WERI-Rb-1 (cell line): ENCODE data around the gene IL36A.

Source experiments
- DNase-seq: peaks from one replicate; pipeline ENCODE4 v3.0.0-alpha.2; 2020
- H3K27ac ChIP-seq: fragments of 250-450 bp; sonication (Bioruptor Pico); 2 replicates; pipeline ENCODE4 v1.5.1; 2020; ENCODE audit warnings: mild to moderate bottlenecking, moderate library complexity
- H3K27me3 ChIP-seq: fragments of 250-450 bp; sonication (Bioruptor Pico); 2 replicates; pipeline ENCODE4 v1.5.1; 2021; ENCODE audit warnings: mild to moderate bottlenecking, low read depth, moderate library complexity; ENCODE audit not compliant: insufficient read depth, severe bottlenecking
- H3K36me3 ChIP-seq: fragments of 250-450 bp; sonication (Bioruptor Pico); 2 replicates; pipeline ENCODE4 v1.5.1; 2020; ENCODE audit warnings: mild to moderate bottlenecking, moderate library complexity
- H3K4me3 ChIP-seq: 2 replicates; pipeline ENCODE4 v1.5.1; 2011; ENCODE audit warnings: low read depth, mild to moderate bottlenecking, control low read depth, low read length
- H3K9me3 ChIP-seq: fragments of 250-450 bp; sonication (Bioruptor Pico); 2 replicates; pipeline ENCODE4 v1.5.1; 2021; ENCODE audit warnings: mild to moderate bottlenecking, moderate library complexity; ENCODE audit not compliant: severe bottlenecking
- TF ChIP-seq, protein P1 (sequence below): IDR thresholded peaks from 2 replicates; pipeline ENCODE4 v1.5.1; 2011; ENCODE audit warnings: low read depth, mild to moderate bottlenecking, control low read depth, inconsistent platforms, low read length

The IL36A gene

GRCh38 chr2:113015042-113015441 is 9.8 kb downstream of the IL36A start:
- Histone ChIP-seq H3K36me3 (no peaks in the 10 kb centered on the region), H3K27ac (no peak overlapping the region), H3K4me3 (no peak overlapping the region), H3K27me3 (no peaks in the 10 kb centered on the region), H3K9me3 (no peaks in the 10 kb centered on the region)
- DNase-seq: no peak
- TF ChIP-seq, protein P1, sequence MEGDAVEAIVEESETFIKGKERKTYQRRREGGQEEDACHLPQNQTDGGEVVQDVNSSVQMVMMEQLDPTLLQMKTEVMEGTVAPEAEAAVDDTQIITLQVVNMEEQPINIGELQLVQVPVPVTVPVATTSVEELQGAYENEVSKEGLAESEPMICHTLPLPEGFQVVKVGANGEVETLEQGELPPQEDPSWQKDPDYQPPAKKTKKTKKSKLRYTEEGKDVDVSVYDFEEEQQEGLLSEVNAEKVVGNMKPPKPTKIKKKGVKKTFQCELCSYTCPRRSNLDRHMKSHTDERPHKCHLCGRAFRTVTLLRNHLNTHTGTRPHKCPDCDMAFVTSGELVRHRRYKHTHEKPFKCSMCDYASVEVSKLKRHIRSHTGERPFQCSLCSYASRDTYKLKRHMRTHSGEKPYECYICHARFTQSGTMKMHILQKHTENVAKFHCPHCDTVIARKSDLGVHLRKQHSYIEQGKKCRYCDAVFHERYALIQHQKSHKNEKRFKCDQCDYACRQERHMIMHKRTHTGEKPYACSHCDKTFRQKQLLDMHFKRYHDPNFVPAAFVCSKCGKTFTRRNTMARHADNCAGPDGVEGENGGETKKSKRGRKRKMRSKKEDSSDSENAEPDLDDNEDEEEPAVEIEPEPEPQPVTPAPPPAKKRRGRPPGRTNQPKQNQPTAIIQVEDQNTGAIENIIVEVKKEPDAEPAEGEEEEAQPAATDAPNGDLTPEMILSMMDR: no peak

DNA sequence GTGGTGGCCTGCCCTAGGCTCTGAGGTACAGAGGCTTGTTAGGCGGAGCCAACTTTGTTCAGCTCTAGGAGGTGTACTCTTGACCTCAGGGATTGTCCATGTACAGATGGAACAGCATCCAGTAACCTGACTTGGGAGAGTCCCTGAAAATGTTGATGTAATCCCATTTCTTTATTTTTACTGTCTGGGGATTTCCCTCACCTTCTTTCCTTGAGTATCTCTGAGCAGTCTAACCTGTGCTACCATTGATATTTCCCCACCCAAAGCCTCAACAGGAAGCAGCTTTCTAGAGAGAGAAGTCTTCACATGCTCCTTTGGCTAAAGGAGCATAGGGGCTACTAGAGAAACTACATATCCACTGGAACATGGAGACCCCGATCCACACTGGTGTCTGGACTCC is 10.4 kb downstream of the IL36A start:
- no peak for DNase-seq
- Histone ChIP-seq H3K27ac (no peak overlapping the region), H3K27me3 (no peaks in the 10 kb centered on the region), H3K9me3 (no peaks in the 10 kb centered on the region), H3K36me3 (no peaks in the 10 kb centered on the region), H3K4me3 (no peak overlapping the region)
- TF ChIP-seq, protein P1: no peak

DNA sequence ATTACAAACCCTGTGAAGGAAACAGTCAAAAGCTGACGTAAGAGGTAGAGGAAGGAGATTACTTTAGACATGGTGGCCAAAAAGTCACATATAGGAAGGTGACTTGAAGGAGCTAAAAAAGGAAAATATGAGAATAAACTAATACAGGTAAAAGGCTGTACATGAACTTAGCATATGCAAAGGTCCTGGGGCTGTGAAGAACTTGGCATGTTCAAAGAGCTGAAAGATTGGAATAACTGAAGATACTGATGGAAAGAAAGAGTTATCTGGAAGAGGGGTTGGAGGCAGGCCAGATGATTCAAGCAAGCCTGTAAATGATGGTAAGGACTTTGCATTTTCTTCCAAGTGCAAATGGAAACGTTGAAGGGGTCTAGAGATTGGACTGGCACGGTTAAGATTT is 13.2 kb downstream of the IL36A start:
- no peak for DNase-seq
- TF ChIP-seq, protein P1: no peak
- H3K4me3 ChIP-seq: no peak overlapping the region
- H3K9me3 ChIP-seq: no peaks in the 10 kb centered on the region
- no peaks in the 10 kb centered on the region for H3K36me3 ChIP-seq
- H3K27me3 ChIP-seq: no peaks in the 10 kb centered on the region
- H3K27ac ChIP-seq: no peak overlapping the region

DNA sequence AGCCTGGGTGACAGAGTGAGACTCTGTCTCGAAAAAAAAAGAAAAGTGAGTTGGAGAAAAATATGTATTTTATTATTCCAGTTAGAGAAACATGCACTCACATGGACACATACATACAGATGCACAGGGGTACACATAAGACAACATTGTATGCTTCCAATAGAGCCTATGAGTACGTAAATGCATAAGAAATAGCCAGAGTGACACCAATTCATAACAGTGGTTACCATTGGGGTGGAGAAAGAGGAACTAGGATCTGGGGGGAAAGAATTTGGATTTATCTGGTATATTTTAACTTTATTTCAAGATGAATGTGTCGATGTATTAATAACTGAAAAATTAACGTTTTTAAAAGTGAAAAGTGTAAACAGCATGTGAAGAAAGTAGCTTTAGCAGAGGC is 16.1 kb downstream of the IL36A start:
- Histone ChIP-seq H3K27ac (no peak overlapping the region), H3K9me3 (no peaks in the 10 kb centered on the region), H3K36me3 (no peaks in the 10 kb centered on the region), H3K27me3 (no peaks in the 10 kb centered on the region), H3K4me3 (no peak overlapping the region)
- no peak for DNase-seq
- TF ChIP-seq, protein P1: no peak

GRCh38 chr2:113024764-113025163 is 19.5 kb downstream of the IL36A start:
- H3K4me3 ChIP-seq: no peak overlapping the region
- TF ChIP-seq, protein P1: no peak
- no peaks in the 10 kb centered on the region for H3K27me3 ChIP-seq
- no peaks in the 10 kb centered on the region for H3K36me3 ChIP-seq
- no peak for DNase-seq
- no peaks in the 10 kb centered on the region for H3K9me3 ChIP-seq
- no peak overlapping the region for H3K27ac ChIP-seq

GRCh38 chr2:113025737-113026136 is 20.5 kb downstream of the IL36A start:
- Histone ChIP-seq H3K27ac (no peak overlapping the region), H3K9me3 (no peaks in the 10 kb centered on the region), H3K36me3 (no peaks in the 10 kb centered on the region), H3K4me3 (no peak overlapping the region), H3K27me3 (no peaks in the 10 kb centered on the region)
- TF ChIP-seq, protein P1: no peak
- DNase-seq: no peak
